ENCODE measurements around the gene STMN1. TPM values are rescaled to one million over a fixed set of nuclear protein-coding genes. Genes with fewer than 3 reads are reported as not detected.

STMN1 gene
- total RNA-seq, 4 donors from 2014 or later = 79.2 to 140 (median 105) TPM

GRCh38 chr1:25899792-25900191, 6.4 kb downstream of the STMN1 start:
- no peak for TF ChIP-seq CTCF (IDR thresholded peaks at IDR 0.05)
- no peak for TF ChIP-seq POLR2A (IDR thresholded peaks at IDR 0.05)
- TF ChIP-seq EP300 (IDR thresholded peaks at IDR 0.05) = no peak
- 50 to 62% methylated on average over 6 of the region's 6 CpGs for WGBS, 2 donors
- H3K4me1 ChIP-seq = peaks cover 0 to 71% (median 30%) of the 10 kb centered on the region in 4 donors
- no peaks in the 10 kb centered on the region for H3K27me3 ChIP-seq
- peaks cover 0 to 39% (median 0%) of the 10 kb centered on the region in 3 donors for H3K36me3 ChIP-seq
- no peak overlapping the region for H3K4me3 ChIP-seq
- DNase-seq (ENCODE audit: low spot score in 2 of 2) = no peak
- H3K27ac ChIP-seq = peak overlapping the region; percentile 51 to 97 (median 76)
- no peaks in the 10 kb centered on the region for H3K9me3 ChIP-seq

GRCh38 chr1:25898223-25899015, 7.8 kb downstream of the STMN1 start:
- WGBS, 2 donors = 74 to 82% methylated on average over 11 of the region's 11 CpGs
- DNase-seq (ENCODE audit: low spot score in 2 of 2) = no peak
- TF ChIP-seq POLR2A (IDR thresholded peaks at IDR 0.05) = no peak

DNA sequence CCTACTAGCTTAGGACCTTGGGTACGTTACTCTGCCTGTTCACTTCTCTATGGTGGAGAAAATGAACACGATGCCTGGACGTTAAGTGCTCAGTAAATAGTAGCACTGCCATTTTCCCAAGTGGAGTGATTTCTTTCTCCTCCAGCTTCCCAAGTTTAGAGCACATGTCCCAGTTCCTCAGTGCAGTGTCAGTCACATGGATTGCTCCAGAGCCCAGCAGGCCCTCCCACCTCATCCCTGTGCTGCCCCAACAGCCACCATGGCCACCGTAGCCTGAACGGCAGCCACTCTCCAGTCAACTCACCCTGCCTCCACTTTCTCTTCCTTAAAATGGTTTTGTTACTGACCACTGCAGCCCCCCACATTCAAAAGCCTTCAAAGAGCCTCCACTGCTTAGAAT, 8.5 kb downstream of the STMN1 start:
- H3K36me3 ChIP-seq = peaks cover 0 to 34% (median 0%) of the 10 kb centered on the region in 3 donors
- no peak for DNase-seq (ENCODE audit: low spot score in 2 of 2)
- no peaks in the 10 kb centered on the region for H3K9me3 ChIP-seq
- H3K4me3 ChIP-seq = no peak overlapping the region
- 62 to 67% methylated on average over 5 of the region's 5 CpGs for WGBS, 2 donors
- H3K27ac ChIP-seq = peak overlapping the region in 3 of 4 donors; percentile 66 to 97 (median 87)
- peaks cover 0 to 60% (median 26%) of the 10 kb centered on the region in 4 donors for H3K4me1 ChIP-seq
- TF ChIP-seq POLR2A (IDR thresholded peaks at IDR 0.05) = no peak
- TF ChIP-seq EP300 (IDR thresholded peaks at IDR 0.05) = no peak
- no peak for TF ChIP-seq CTCF (IDR thresholded peaks at IDR 0.05)
- H3K27me3 ChIP-seq = no peaks in the 10 kb centered on the region

More at GRCh38 chr1:25898223-25899015, 7.8 kb downstream of the STMN1 start:
- no peak overlapping the region for H3K4me3 ChIP-seq
- peaks cover 0 to 39% (median 0%) of the 10 kb centered on the region in 3 donors for H3K36me3 ChIP-seq
- peak overlapping the region in 3 of 4 donors; percentile 66 to 97 (median 87) for H3K27ac ChIP-seq
- peaks cover 0 to 60% (median 25%) of the 10 kb centered on the region in 4 donors for H3K4me1 ChIP-seq
- H3K27me3 ChIP-seq = no peaks in the 10 kb centered on the region
- H3K9me3 ChIP-seq = no peaks in the 10 kb centered on the region

DNA sequence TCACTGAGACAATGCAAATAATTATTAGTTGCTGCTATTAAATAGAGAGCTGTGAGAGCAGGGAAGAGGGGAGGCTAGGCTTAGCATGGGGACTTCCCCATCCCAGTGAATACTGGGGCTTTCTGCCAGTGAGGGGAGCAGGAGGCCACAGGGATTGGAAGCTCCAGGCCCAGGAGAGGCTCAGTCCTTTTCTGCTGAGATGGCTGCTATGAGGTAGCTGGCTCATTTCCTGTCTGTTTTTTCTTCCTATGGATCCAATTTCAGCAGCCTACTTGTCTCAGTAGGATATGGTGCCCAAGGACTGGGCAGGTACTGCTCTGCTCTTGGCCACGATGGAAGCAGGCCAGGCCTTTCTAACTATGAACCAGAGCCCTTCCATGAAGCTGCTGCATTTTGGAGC, 10.0 kb downstream of the STMN1 start:
- Histone ChIP-seq H3K9me3 (no peaks in the 10 kb centered on the region), H3K36me3 (peaks cover 0 to 24% (median 0%) of the 10 kb centered on the region in 3 donors), H3K4me3 (no peak overlapping the region), H3K4me1 (peaks cover 0 to 66% (median 31%) of the 10 kb centered on the region in 4 donors), H3K27me3 (no peaks in the 10 kb centered on the region), H3K27ac (peak overlapping the region in 3 of 4 donors; percentile 13 to 86 (median 61))
- no peak for DNase-seq (ENCODE audit: low spot score in 2 of 2)
- TF ChIP-seq EP300 (IDR thresholded peaks at IDR 0.05) (no peak), POLR2A (IDR thresholded peaks at IDR 0.05) (no peak), CTCF (IDR thresholded peaks at IDR 0.05) (no peak)
- 63 to 65% methylated on average over 1 of the region's 1 CpG for WGBS, 2 donors

DNA sequence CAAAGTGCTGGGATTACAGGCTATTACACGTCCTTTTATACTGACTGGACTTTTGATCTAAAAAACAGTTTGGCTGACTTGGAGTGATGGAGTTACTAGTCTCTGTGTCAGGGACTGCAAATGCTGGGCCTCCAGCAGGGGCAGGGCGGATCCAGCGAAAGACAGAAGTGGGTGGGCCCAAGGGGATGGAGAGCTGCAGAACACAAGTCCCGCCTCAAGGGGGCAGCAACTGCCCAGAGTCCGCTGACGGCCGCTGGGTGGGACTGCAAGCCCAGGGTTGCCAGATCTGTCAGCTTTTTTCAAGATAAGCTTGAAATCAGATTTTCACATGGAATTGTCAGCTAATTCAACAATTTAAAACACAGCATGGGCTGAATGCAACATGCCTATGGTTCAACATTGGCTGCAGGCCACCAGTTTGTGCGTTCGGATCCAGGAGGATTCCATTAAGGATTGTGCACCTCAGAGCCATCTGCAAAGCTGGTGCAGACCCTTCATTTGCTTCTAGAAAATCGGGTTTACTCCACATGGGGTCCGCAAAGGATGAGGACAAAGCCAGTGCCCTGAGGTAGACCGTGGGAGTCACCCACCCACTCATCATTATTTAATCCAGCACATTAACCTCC, 10.7 kb downstream of the STMN1 start:
- Histone ChIP-seq H3K27ac (peak overlapping the region; percentile 13 to 92 (median 62)), H3K9me3 (no peaks in the 10 kb centered on the region), H3K27me3 (no peaks in the 10 kb centered on the region), H3K36me3 (peaks cover 0 to 18% (median 0%) of the 10 kb centered on the region in 3 donors), H3K4me1 (peaks cover 0 to 62% (median 27%) of the 10 kb centered on the region in 4 donors), H3K4me3 (no peak overlapping the region)
- TF ChIP-seq EP300 (IDR thresholded peaks at IDR 0.05) (peak; percentile 58 to 70), CTCF (IDR thresholded peaks at IDR 0.05) (peak; percentile 93 to 99 (median 99)), POLR2A (IDR thresholded peaks at IDR 0.05) (no peak)
- DNase-seq (ENCODE audit: low spot score in 2 of 2) = peak; percentile 76 to 84
- WGBS, 2 donors = 6 to 10% methylated on average over 12 of the region's 12 CpGs
